HAP-1 (cell line): ENCODE results near the gene PYHIN1.

Experiments used
- DNase-seq, 2 experiments: peaks; one replicate each; pipeline ENCODE4 v3.0.0-alpha.2; 2016 to 2020; ENCODE audit warnings: low spot score in 2 of 2
- H3K27me3 ChIP-seq: fragments of 250-450 bp; sonication (Bioruptor Pico); 2 replicates; pipeline ENCODE4 v1.5.1; 2020; ENCODE audit warnings: low read depth, mild to moderate bottlenecking, moderate library complexity
- H3K36me3 ChIP-seq: fragments of 250-450 bp; sonication (Bioruptor Pico); replicated peaks from 2 replicates; pipeline ENCODE4 v1.5.1; 2020; ENCODE audit warnings: mild to moderate bottlenecking
- H3K4me1 ChIP-seq: fragments of 250-450 bp; sonication (Bioruptor Pico); 2 replicates; pipeline ENCODE4 v1.5.1; 2020; ENCODE audit warnings: mild to moderate bottlenecking
- H3K4me3 ChIP-seq: fragments of 250-450 bp; sonication (Bioruptor Pico); 2 replicates; pipeline ENCODE4 v1.5.1; 2020; ENCODE audit warnings: mild to moderate bottlenecking, moderate library complexity
- H3K9me3 ChIP-seq: fragments of 250-450 bp; sonication (Bioruptor Pico); 2 replicates; pipeline ENCODE4 v1.5.1; 2020; ENCODE audit warnings: mild to moderate bottlenecking, moderate library complexity
- in situ Hi-C: fragments of 300-500 bp; cut with MboI; formaldehyde crosslinking; loops from 3 replicates; pipeline ENCODE4 v1.14.3; 2020; ENCODE audit warnings: low sequenced_read_pairs, inconsistent platforms, mixed read lengths

PYHIN1 gene

GRCh38 chr1:158951956-158952355, 20.6 kb downstream of the PYHIN1 start:
- in situ Hi-C loops, result no loop called here
- Histone ChIP-seq H3K27me3 (no peaks in the 10 kb centered on the region), H3K36me3 (no peaks in the 10 kb centered on the region), H3K9me3 (no peaks in the 10 kb centered on the region), H3K4me3 (no peak overlapping the region), H3K4me1 (no peaks in the 10 kb centered on the region)
- no peak for DNase-seq

- H3K36me3 ChIP-seq, result no peaks in the 10 kb centered on the region
- no peak overlapping the region for H3K4me3 ChIP-seq
- no peaks in the 10 kb centered on the region for H3K4me1 ChIP-seq
- no peaks in the 10 kb centered on the region for H3K27me3 ChIP-seq
- DNase-seq, result no peak
- no peaks in the 10 kb centered on the region for H3K9me3 ChIP-seq
- in situ Hi-C loops, result no loop called here
Observed at GRCh38 chr1:158952416-158952815, 21.1 kb downstream of the PYHIN1 start.

GRCh38 chr1:158961178-158961577, 29.8 kb downstream of the PYHIN1 start:
- Histone ChIP-seq H3K9me3 (no peaks in the 10 kb centered on the region), H3K4me3 (no peak overlapping the region), H3K27me3 (no peaks in the 10 kb centered on the region), H3K36me3 (no peaks in the 10 kb centered on the region), H3K4me1 (no peaks in the 10 kb centered on the region)
- in situ Hi-C loops, result no loop called here
- no peak for DNase-seq

- H3K36me3 ChIP-seq, result no peaks in the 10 kb centered on the region
- in situ Hi-C loops, result no loop called here
- no peak for DNase-seq
- no peaks in the 10 kb centered on the region for H3K9me3 ChIP-seq
- H3K4me3 ChIP-seq, result no peak overlapping the region
- no peaks in the 10 kb centered on the region for H3K27me3 ChIP-seq
- no peaks in the 10 kb centered on the region for H3K4me1 ChIP-seq
Observed at GRCh38 chr1:158962983-158963382, 31.6 kb downstream of the PYHIN1 start.

GRCh38 chr1:158969166-158969565, 37.8 kb downstream of the PYHIN1 start:
- H3K9me3 ChIP-seq, result no peaks in the 10 kb centered on the region
- H3K4me3 ChIP-seq, result no peak overlapping the region
- H3K36me3 ChIP-seq, result no peaks in the 10 kb centered on the region
- in situ Hi-C loops, result no loop called here
- H3K27me3 ChIP-seq, result no peaks in the 10 kb centered on the region
- DNase-seq, result no peak
- no peaks in the 10 kb centered on the region for H3K4me1 ChIP-seq

GRCh38 chr1:158969855-158970254, 38.5 kb downstream of the PYHIN1 start:
- in situ Hi-C loops, result no loop called here
- no peak for DNase-seq
- no peaks in the 10 kb centered on the region for H3K9me3 ChIP-seq
- H3K36me3 ChIP-seq, result no peaks in the 10 kb centered on the region
- no peak overlapping the region for H3K4me3 ChIP-seq
- H3K4me1 ChIP-seq, result no peaks in the 10 kb centered on the region
- H3K27me3 ChIP-seq, result no peaks in the 10 kb centered on the region

GRCh38 chr1:158972841-158973240, 41.5 kb downstream of the PYHIN1 start:
- H3K4me3 ChIP-seq, result no peak overlapping the region
- H3K36me3 ChIP-seq, result no peaks in the 10 kb centered on the region
- H3K4me1 ChIP-seq, result no peaks in the 10 kb centered on the region
- H3K27me3 ChIP-seq, result no peaks in the 10 kb centered on the region
- in situ Hi-C loops, result no loop called here
- H3K9me3 ChIP-seq, result no peaks in the 10 kb centered on the region
- no peak for DNase-seq

- no peaks in the 10 kb centered on the region for H3K4me1 ChIP-seq
- H3K4me3 ChIP-seq, result no peak overlapping the region
- H3K36me3 ChIP-seq, result no peaks in the 10 kb centered on the region
- in situ Hi-C loops, result no loop called here
- no peak for DNase-seq
- no peaks in the 10 kb centered on the region for H3K9me3 ChIP-seq
- H3K27me3 ChIP-seq, result no peaks in the 10 kb centered on the region
Observed at GRCh38 chr1:158976219-158976618, 44.9 kb downstream of the PYHIN1 start.

- Histone ChIP-seq H3K4me1 (no peaks in the 10 kb centered on the region), H3K4me3 (no peak overlapping the region), H3K36me3 (no peaks in the 10 kb centered on the region), H3K27me3 (no peaks in the 10 kb centered on the region), H3K9me3 (no peaks in the 10 kb centered on the region)
- no peak for DNase-seq
- in situ Hi-C loops, result no loop called here
Observed at GRCh38 chr1:158978730-158979129, 47.4 kb downstream of the PYHIN1 start.

- H3K36me3 ChIP-seq, result no peaks in the 10 kb centered on the region
- no peaks in the 10 kb centered on the region for H3K27me3 ChIP-seq
- in situ Hi-C loops, result no loop called here
Observed at GRCh38 chr1:158979229-158979628, 47.9 kb downstream of the PYHIN1 start.

GRCh38 chr1:158983235-158983634, 51.9 kb downstream of the PYHIN1 start:
- no peak overlapping the region for H3K4me3 ChIP-seq
- no peaks in the 10 kb centered on the region for H3K27me3 ChIP-seq
- H3K9me3 ChIP-seq, result no peaks in the 10 kb centered on the region
- no peaks in the 10 kb centered on the region for H3K36me3 ChIP-seq
- no peak for DNase-seq
- in situ Hi-C loops, result no loop called here
- H3K4me1 ChIP-seq, result no peaks in the 10 kb centered on the region

More at GRCh38 chr1:158979229-158979628, 47.9 kb downstream of the PYHIN1 start:
- no peak for DNase-seq
- Histone ChIP-seq H3K9me3 (no peaks in the 10 kb centered on the region), H3K4me1 (no peaks in the 10 kb centered on the region), H3K4me3 (no peak overlapping the region)

GRCh38 chr1:158984386-158984785, 53.0 kb downstream of the PYHIN1 start:
- H3K9me3 ChIP-seq, result no peaks in the 10 kb centered on the region
- H3K36me3 ChIP-seq, result no peaks in the 10 kb centered on the region
- no peaks in the 10 kb centered on the region for H3K27me3 ChIP-seq
- no peak overlapping the region for H3K4me3 ChIP-seq
- in situ Hi-C loops, result no loop called here
- DNase-seq, result no peak
- no peaks in the 10 kb centered on the region for H3K4me1 ChIP-seq

GRCh38 chr1:158989424-158989823, 58.1 kb downstream of the PYHIN1 start:
- Histone ChIP-seq H3K4me3 (no peak overlapping the region), H3K36me3 (no peaks in the 10 kb centered on the region), H3K4me1 (no peaks in the 10 kb centered on the region), H3K9me3 (no peaks in the 10 kb centered on the region), H3K27me3 (no peaks in the 10 kb centered on the region)
- no peak for DNase-seq
- in situ Hi-C loops, result no loop called here

- in situ Hi-C loops, result no loop called here
- Histone ChIP-seq H3K4me3 (no peak overlapping the region), H3K4me1 (no peaks in the 10 kb centered on the region), H3K27me3 (no peaks in the 10 kb centered on the region), H3K36me3 (no peaks in the 10 kb centered on the region), H3K9me3 (no peaks in the 10 kb centered on the region)
- no peak for DNase-seq
Observed at GRCh38 chr1:158992787-158993312, 61.5 kb downstream of the PYHIN1 start.

- no peaks in the 10 kb centered on the region for H3K4me1 ChIP-seq
- no peak for DNase-seq
- H3K9me3 ChIP-seq, result no peaks in the 10 kb centered on the region
- in situ Hi-C loops, result no loop called here
- no peak overlapping the region for H3K4me3 ChIP-seq
- no peaks in the 10 kb centered on the region for H3K36me3 ChIP-seq
- no peaks in the 10 kb centered on the region for H3K27me3 ChIP-seq
Observed at GRCh38 chr1:158996998-158997397, 65.6 kb downstream of the PYHIN1 start.
